ENCODE data around the gene TMCO1. TPM values are rescaled to one million over a fixed set of nuclear protein-coding genes. Genes with fewer than 3 reads are reported as not detected.

Gene TMCO1
- total RNA-seq, 1 experiment from 2014 or later = 80.6 TPM

- H3K36me3 ChIP-seq (ENCODE audit: low read depth, low read length) = peaks cover 41% of the 10 kb centered on the region
- H3K4me1 ChIP-seq (ENCODE audit: insufficient read depth, low read length) = peaks cover 4% of the 10 kb centered on the region; the same call in 1 of the 2 replicates
- no peak overlapping the region for H3K9ac ChIP-seq (ENCODE audit: low read length)
- no peaks in the 10 kb centered on the region for H3K27me3 ChIP-seq (ENCODE audit: low read length)
- H3K79me2 ChIP-seq (ENCODE audit: low read length) = peaks cover 49% of the 10 kb centered on the region
- no peak overlapping the region for H3K27ac ChIP-seq (ENCODE audit: low read length)
- H4K20me1 ChIP-seq (ENCODE audit: low read length) = no peaks in the 10 kb centered on the region
- ATAC-seq = no peak
- H3K4me3 ChIP-seq (ENCODE audit: low read length) = no peak overlapping the region
- H3K9me2 ChIP-seq (replicated peaks; ENCODE audit: low read length) = no peaks in the 10 kb centered on the region
- H2AFZ ChIP-seq (ENCODE audit: low read length) = no peak overlapping the region
- H3K4me2 ChIP-seq (ENCODE audit: low read length) = no peak overlapping the region
- DNase-seq = no peak
- no TSS peak for BruUV-seq (replicated peaks)
- intact Hi-C loops (cut with micrococcal nuclease) = no loop called here
- H3K9me3 ChIP-seq (ENCODE audit: low read length) = no peaks in the 10 kb centered on the region
- no peak for TF ChIP-seq CTCF (conservative IDR thresholded peaks at IDR 0.05; ENCODE audit: low read depth, low read length)
- no peak for TF ChIP-seq EZH2phosphoT487 (IDR thresholded peaks at IDR 0.05; ENCODE audit: borderline replicate concordance, low read length)
- no peak for TF ChIP-seq EZH2 (IDR thresholded peaks at IDR 0.05; ENCODE audit: low read length, unreplicated experiment)
- POLR2A ChIA-PET (ENCODE audit: unreplicated experiment) = no interaction called here
- CTCF ChIA-PET = no interaction called here
- H3F3A ChIP-seq (ENCODE audit: low read length, unreplicated experiment) = no peaks in the 10 kb centered on the region
These were observed 5.9 kb downstream of the TMCO1 start for GRCh38 chr1:165762725-165763124.

DNA sequence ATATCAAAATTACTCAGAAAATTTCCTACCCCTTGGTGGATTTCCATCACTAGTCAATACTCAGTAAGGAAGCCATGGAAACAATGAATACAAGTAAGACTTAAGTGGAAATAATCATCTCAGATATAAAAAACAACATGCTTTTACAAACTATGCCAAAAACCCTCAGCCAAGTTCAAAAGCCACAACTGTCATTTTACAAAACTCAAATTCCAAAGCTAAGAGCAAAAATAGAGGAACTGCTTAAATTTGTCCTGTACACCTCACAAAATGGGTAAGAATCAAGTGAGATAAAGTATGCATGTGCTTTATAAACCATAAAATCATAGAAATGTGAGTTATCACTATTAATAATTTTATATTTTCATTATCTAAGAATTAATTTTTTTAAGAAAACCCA, 9.6 kb downstream of the TMCO1 start:
- Histone ChIP-seq H3K9ac (ENCODE audit: low read length) (no peak overlapping the region), H3K36me3 (ENCODE audit: low read depth, low read length) (peaks cover 38% of the 10 kb centered on the region), H3K79me2 (ENCODE audit: low read length) (peaks cover 17% of the 10 kb centered on the region), H3K27me3 (ENCODE audit: low read length) (no peaks in the 10 kb centered on the region), H3K9me2 (replicated peaks; ENCODE audit: low read length) (no peaks in the 10 kb centered on the region), H3F3A (ENCODE audit: low read length, unreplicated experiment) (no peaks in the 10 kb centered on the region), H3K27ac (ENCODE audit: low read length) (no peak overlapping the region), H4K20me1 (ENCODE audit: low read length) (no peaks in the 10 kb centered on the region), H3K4me2 (ENCODE audit: low read length) (no peak overlapping the region), H3K9me3 (ENCODE audit: low read length) (no peaks in the 10 kb centered on the region), H3K4me3 (ENCODE audit: low read length) (no peak overlapping the region), H2AFZ (ENCODE audit: low read length) (no peak overlapping the region), H3K4me1 (ENCODE audit: insufficient read depth, low read length) (no peaks in the 10 kb centered on the region)
- ChIA-PET CTCF (interaction anchor here (0.7 kb wide), 1 partner anchor 157 kb away, joined by 3 read pairs; no protein-coding TSS in a partner anchor), POLR2A (ENCODE audit: unreplicated experiment) (no interaction called here)
- BruUV-seq (replicated peaks) = no TSS peak
- DNase-seq (no peak), ATAC-seq (no peak)
- intact Hi-C loops (cut with micrococcal nuclease) = loop anchor here (5.0 kb wide), 1 partner anchor 157 kb away; no protein-coding TSS in a partner anchor
- no peak for TF ChIP-seq EZH2phosphoT487 (IDR thresholded peaks at IDR 0.05; ENCODE audit: borderline replicate concordance, low read length)
- no peak for TF ChIP-seq EZH2 (IDR thresholded peaks at IDR 0.05; ENCODE audit: low read length, unreplicated experiment)
- TF ChIP-seq CTCF (conservative IDR thresholded peaks at IDR 0.05; ENCODE audit: low read depth, low read length) = no peak

GRCh38 chr1:165755393-165756010, 13.2 kb downstream of the TMCO1 start:
- no peak for DNase-seq

More at GRCh38 chr1:165755393-165756010, 13.2 kb downstream of the TMCO1 start:
- Histone ChIP-seq H2AFZ (ENCODE audit: low read length) (no peak overlapping the region), H3K4me1 (ENCODE audit: insufficient read depth, low read length) (no peaks in the 10 kb centered on the region), H3K4me2 (ENCODE audit: low read length) (no peak overlapping the region), H3F3A (ENCODE audit: low read length, unreplicated experiment) (no peaks in the 10 kb centered on the region), H3K79me2 (ENCODE audit: low read length) (no peaks in the 10 kb centered on the region), H3K27me3 (ENCODE audit: low read length) (no peaks in the 10 kb centered on the region), H3K9me2 (replicated peaks; ENCODE audit: low read length) (no peaks in the 10 kb centered on the region), H4K20me1 (ENCODE audit: low read length) (no peaks in the 10 kb centered on the region), H3K9me3 (ENCODE audit: low read length) (no peaks in the 10 kb centered on the region), H3K27ac (ENCODE audit: low read length) (no peak overlapping the region), H3K9ac (ENCODE audit: low read length) (no peak overlapping the region), H3K4me3 (ENCODE audit: low read length) (no peak overlapping the region), H3K36me3 (ENCODE audit: low read depth, low read length) (peaks cover 39% of the 10 kb centered on the region)
- CTCF ChIA-PET = no interaction called here
- BruUV-seq (replicated peaks) = no TSS peak
- TF ChIP-seq EZH2phosphoT487 (IDR thresholded peaks at IDR 0.05; ENCODE audit: borderline replicate concordance, low read length) (no peak), CTCF (conservative IDR thresholded peaks at IDR 0.05; ENCODE audit: low read depth, low read length) (no peak), EZH2 (IDR thresholded peaks at IDR 0.05; ENCODE audit: low read length, unreplicated experiment) (no peak)
- intact Hi-C loops (cut with micrococcal nuclease) = loop anchor here (5.0 kb wide), 1 partner anchor 153 kb away; no protein-coding TSS in a partner anchor
- no peak for ATAC-seq
- POLR2A ChIA-PET (ENCODE audit: unreplicated experiment) = no interaction called here

Measured in PC-3 (cell line).